CD4-positive, alpha-beta T cell treated with Interleukin-17A for 4 hours (primary cell): ENCODE results near the gene IFTAP.
"Not testable (repeated sequence)": the region's sequence is repeated elsewhere in the genome, so short reads cannot be mapped to it uniquely, and the experiment has no call there.

Experiments used
- DNase-seq: peaks from one replicate; pipeline ENCODE4 v3.0.0-alpha.2; 2020; ENCODE audit warnings: mixed read lengths

IFTAP gene

GRCh38 chr11:36594316-36594989, at the start of gene IFTAP:
IFTAP (plus strand) TSS chr11:36594502; CDS start chr11:36610104, 15,602 bp downstream.
- peak; percentile 16 for DNase-seq

GRCh38 chr11:36550385-36551115, 43.8 kb upstream of the IFTAP start:
- DNase-seq: no peak

- DNase-seq: not testable (repeated sequence)
Observed at GRCh38 chr11:36557390-36557789, 36.9 kb upstream of the IFTAP start.

- DNase-seq: no peak
Observed at GRCh38 chr11:36557991-36558390, 36.3 kb upstream of the IFTAP start.

GRCh38 chr11:36558571-36559413, 35.5 kb upstream of the IFTAP start:
- no peak for DNase-seq

GRCh38 chr11:36564376-36565030, 29.8 kb upstream of the IFTAP start:
- DNase-seq: peak; percentile 54

GRCh38 chr11:36565031-36565610, 29.2 kb upstream of the IFTAP start:
- no peak for DNase-seq

GRCh38 chr11:36566407-36567053, 27.8 kb upstream of the IFTAP start:
- no peak for DNase-seq

- DNase-seq: no peak
Observed at GRCh38 chr11:36567694-36568093, 26.6 kb upstream of the IFTAP start, which contains the start of gene RAG1. RAG1 (plus strand) TSS chr11:36568007; CDS start chr11:36573305, 5,298 bp downstream.

- no peak for DNase-seq
Observed at GRCh38 chr11:36569095-36569494, 25.2 kb upstream of the IFTAP start.

GRCh38 chr11:36574486-36574885, 19.8 kb upstream of the IFTAP start:
- DNase-seq: no peak

GRCh38 chr11:36577373-36577772, 16.9 kb upstream of the IFTAP start:
- no peak for DNase-seq

- DNase-seq: no peak
Observed at GRCh38 chr11:36577859-36578258, 16.4 kb upstream of the IFTAP start.

GRCh38 chr11:36578458-36578857, 15.8 kb upstream of the IFTAP start:
- DNase-seq: no peak

- DNase-seq: no peak
Observed at GRCh38 chr11:36581536-36581935, 12.8 kb upstream of the IFTAP start.

- no peak for DNase-seq
Observed at GRCh38 chr11:36583667-36584066, 10.6 kb upstream of the IFTAP start.

- no peak for DNase-seq
Observed at GRCh38 chr11:36586543-36586942, 7.8 kb upstream of the IFTAP start.

GRCh38 chr11:36588099-36588498, 6.2 kb upstream of the IFTAP start:
- no peak for DNase-seq

- DNase-seq: no peak
Observed at GRCh38 chr11:36590513-36590912, 3.8 kb upstream of the IFTAP start.

- no peak for DNase-seq
Observed at GRCh38 chr11:36591433-36591832, 2.9 kb upstream of the IFTAP start.

GRCh38 chr11:36596880-36597279, 2.6 kb downstream of the IFTAP start:
- DNase-seq: no peak

GRCh38 chr11:36598051-36598450, 3.7 kb downstream of the IFTAP start, which contains the start of gene RAG2:
RAG2 (minus strand) TSS chr11:36598236; CDS start chr11:36594168, 4,068 bp downstream.
- DNase-seq: no peak
